Progenitor cell of endocrine pancreas (in vitro differentiated cells): ENCODE measurements around the gene MMAB. TPM values are rescaled to one million over a fixed set of nuclear protein-coding genes. Genes with fewer than 3 reads are reported as not detected.

Experiments
- DNase-seq: peaks from one replicate; pipeline ENCODE4 v3.0.0; 2021; ENCODE audit warnings: low spot score; ENCODE audit not compliant: unreplicated experiment
- H3K27ac Mint-ChIP-seq: 2 replicates; pipeline ENCODE4 v1.8.0; 2021; ENCODE audit warnings: mild to moderate bottlenecking, moderate library complexity, mixed read lengths
- H3K27me3 Mint-ChIP-seq: 2 replicates; pipeline ENCODE4 v1.8.0; 2021; ENCODE audit warnings: mixed read lengths
- H3K36me3 Mint-ChIP-seq: 2 replicates; pipeline ENCODE4 v1.8.0; 2022; ENCODE audit warnings: mixed read lengths; ENCODE audit not compliant: insufficient read depth
- H3K4me1 Mint-ChIP-seq: 2 replicates; pipeline ENCODE4 v1.8.0; 2021; ENCODE audit warnings: low read depth, mixed read lengths
- H3K4me3 Mint-ChIP-seq: 2 replicates; pipeline ENCODE4 v1.8.0; 2021; ENCODE audit warnings: low read depth, mild to moderate bottlenecking, moderate library complexity, mixed read lengths
- H3K9me3 Mint-ChIP-seq: 2 replicates; pipeline ENCODE4 v1.8.0; 2021; ENCODE audit warnings: low read depth, mixed read lengths
- total RNA-seq: library from RNA; stranded (reverse); gene quantifications from 2 replicates; pipeline ENCODE4 v1.2.1, GENCODE V29; 2021
- TF ChIP-seq, protein P1 (sequence below): fragments of 200-600 bp; sonication (generic); IDR thresholded peaks from one replicate; pipeline ENCODE4 v1.5.0; 2021; ENCODE audit warnings: antibody characterized with exemption, mild to moderate bottlenecking; ENCODE audit not compliant: unreplicated experiment

Gene MMAB
- total RNA-seq, 1 donor from 2014 or later: 35.3 TPM

DNA sequence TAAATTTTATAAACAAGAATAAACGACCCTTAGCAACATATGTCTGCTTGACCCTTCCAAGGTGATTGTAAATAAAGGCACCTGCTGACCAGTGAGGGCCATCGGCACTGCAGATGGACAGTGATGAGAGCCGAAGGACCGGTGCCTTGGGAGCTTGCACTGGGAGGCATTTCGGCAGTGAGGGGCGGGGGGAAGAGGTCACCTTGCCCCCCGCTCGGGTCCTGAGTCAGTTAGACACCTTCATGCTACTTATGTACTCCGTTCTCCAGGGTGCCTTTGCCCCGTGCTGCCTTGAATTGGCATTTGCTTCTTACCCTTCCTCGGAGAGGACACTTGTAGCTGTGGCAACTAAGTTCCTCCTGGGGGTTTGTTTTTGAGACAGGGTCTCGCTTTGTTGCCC, 23.0 kb downstream of the MMAB start:
- no peaks in the 10 kb centered on the region for H3K9me3 Mint-ChIP-seq
- H3K27me3 Mint-ChIP-seq: peaks cover 43% of the 10 kb centered on the region
- TF ChIP-seq, protein P1, sequence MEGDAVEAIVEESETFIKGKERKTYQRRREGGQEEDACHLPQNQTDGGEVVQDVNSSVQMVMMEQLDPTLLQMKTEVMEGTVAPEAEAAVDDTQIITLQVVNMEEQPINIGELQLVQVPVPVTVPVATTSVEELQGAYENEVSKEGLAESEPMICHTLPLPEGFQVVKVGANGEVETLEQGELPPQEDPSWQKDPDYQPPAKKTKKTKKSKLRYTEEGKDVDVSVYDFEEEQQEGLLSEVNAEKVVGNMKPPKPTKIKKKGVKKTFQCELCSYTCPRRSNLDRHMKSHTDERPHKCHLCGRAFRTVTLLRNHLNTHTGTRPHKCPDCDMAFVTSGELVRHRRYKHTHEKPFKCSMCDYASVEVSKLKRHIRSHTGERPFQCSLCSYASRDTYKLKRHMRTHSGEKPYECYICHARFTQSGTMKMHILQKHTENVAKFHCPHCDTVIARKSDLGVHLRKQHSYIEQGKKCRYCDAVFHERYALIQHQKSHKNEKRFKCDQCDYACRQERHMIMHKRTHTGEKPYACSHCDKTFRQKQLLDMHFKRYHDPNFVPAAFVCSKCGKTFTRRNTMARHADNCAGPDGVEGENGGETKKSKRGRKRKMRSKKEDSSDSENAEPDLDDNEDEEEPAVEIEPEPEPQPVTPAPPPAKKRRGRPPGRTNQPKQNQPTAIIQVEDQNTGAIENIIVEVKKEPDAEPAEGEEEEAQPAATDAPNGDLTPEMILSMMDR: no peak
- H3K27ac Mint-ChIP-seq: no peak overlapping the region
- H3K4me3 Mint-ChIP-seq: no peak overlapping the region
- no peak for DNase-seq
- H3K36me3 Mint-ChIP-seq: no peaks in the 10 kb centered on the region
- peaks cover 7% of the 10 kb centered on the region for H3K4me1 Mint-ChIP-seq

DNA sequence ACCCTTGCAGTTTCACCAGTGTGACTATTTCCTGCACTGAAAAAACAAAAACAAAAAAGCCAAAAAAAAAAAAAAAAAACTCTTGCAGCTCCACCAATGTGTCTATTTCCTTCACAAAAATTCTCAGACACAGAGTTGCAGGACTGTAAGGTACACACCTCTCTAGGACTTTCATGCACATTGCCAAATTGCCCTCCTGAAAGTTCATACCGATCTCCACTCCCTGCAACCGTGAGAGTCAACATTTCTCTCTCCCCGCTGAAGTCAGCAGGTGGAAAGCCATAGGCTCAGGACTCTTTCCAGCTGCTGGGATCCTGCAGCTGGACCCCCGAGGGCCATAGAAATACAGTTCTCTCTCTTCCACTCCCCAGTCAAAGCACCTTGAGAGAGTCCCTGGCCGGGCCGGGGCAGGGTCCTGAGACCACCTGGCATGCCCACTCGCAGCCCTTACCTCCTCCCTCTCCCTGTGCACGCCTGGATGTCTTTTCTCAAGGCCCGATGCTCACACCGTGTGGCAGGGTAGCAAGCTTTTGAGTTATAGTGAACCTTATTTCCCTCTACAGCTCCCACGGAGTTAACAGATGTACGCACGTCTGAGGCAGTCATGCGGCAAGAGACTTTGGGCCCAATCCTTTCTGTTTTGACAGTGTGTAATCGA, 23.6 kb downstream of the MMAB start:
- TF ChIP-seq, protein P1: no peak
- H3K4me1 Mint-ChIP-seq: peaks cover 7% of the 10 kb centered on the region
- no peaks in the 10 kb centered on the region for H3K36me3 Mint-ChIP-seq

DNA sequence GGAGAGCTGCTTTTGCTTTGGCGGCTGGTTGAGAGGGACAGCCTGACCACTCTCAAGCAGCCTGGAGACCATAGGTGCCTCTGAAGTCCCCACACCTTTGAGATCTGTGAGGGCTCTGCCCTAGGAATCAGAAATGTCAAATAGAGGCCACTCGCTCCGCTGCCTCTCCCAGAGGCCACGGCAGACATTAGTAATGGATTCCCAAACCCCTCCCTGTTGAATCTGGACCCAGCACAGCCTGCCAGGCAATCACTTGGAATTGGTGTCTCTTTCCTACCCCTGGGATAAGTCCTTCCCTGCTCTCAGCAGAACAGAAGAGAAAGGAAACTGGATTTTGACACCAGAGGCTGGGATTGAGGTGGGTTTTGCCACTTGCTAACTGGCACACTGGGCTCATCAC, 25.0 kb downstream of the MMAB start:
- H3K27ac Mint-ChIP-seq: no peak overlapping the region
- no peaks in the 10 kb centered on the region for H3K9me3 Mint-ChIP-seq
- H3K4me3 Mint-ChIP-seq: no peak overlapping the region
- no peaks in the 10 kb centered on the region for H3K36me3 Mint-ChIP-seq
- DNase-seq: no peak
- peaks cover 4% of the 10 kb centered on the region for H3K4me1 Mint-ChIP-seq
- TF ChIP-seq, protein P1: no peak
- H3K27me3 Mint-ChIP-seq: peaks cover 37% of the 10 kb centered on the region

More for the DNA sequence above, 23.6 kb downstream of the MMAB start:
- no peak for DNase-seq
- H3K4me3 Mint-ChIP-seq: no peak overlapping the region
- H3K27ac Mint-ChIP-seq: no peak overlapping the region
- peaks cover 43% of the 10 kb centered on the region for H3K27me3 Mint-ChIP-seq
- H3K9me3 Mint-ChIP-seq: no peaks in the 10 kb centered on the region

- Mint-ChIP-seq H3K9me3 (no peaks in the 10 kb centered on the region), H3K4me1 (peaks cover 4% of the 10 kb centered on the region), H3K27me3 (peaks cover 31% of the 10 kb centered on the region), H3K36me3 (no peaks in the 10 kb centered on the region), H3K4me3 (no peak overlapping the region), H3K27ac (no peak overlapping the region)
- TF ChIP-seq, protein P1: no peak
- no peak for DNase-seq
Measured at GRCh38 chr12:109547286-109547685, 26.0 kb downstream of the MMAB start.

DNA sequence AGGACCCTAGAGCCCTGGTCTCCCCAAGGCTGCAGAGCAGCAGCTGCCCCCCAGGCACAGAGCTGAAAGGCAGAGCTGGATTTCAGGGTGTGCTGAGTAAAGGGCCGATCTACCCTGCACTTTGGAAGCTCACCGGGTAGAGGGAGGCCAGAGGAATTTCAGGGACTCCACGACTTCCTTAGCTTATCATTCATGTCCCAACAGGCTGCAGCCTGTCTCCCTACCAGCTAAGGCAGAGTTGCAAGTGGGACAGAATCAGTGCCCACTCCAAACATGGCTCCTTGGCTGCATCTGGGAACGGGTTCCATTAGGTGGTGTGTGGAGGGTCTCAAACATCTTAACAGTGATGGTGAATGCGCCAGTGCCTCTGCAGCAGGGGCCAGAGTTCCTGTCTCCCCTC, 27.5 kb downstream of the MMAB start:
- H3K4me1 Mint-ChIP-seq: peaks cover 4% of the 10 kb centered on the region
- no peak for DNase-seq
- no peaks in the 10 kb centered on the region for H3K36me3 Mint-ChIP-seq
- H3K27ac Mint-ChIP-seq: no peak overlapping the region
- H3K9me3 Mint-ChIP-seq: no peaks in the 10 kb centered on the region
- no peak overlapping the region for H3K4me3 Mint-ChIP-seq
- H3K27me3 Mint-ChIP-seq: peaks cover 31% of the 10 kb centered on the region
- TF ChIP-seq, protein P1: no peak
